ENCODE data around the gene GBP4.

Gene GBP4

GRCh38 chr1:89191314-89191713 lies 7.4 kb downstream of the GBP4 start:
- Histone ChIP-seq H3K9ac (ENCODE audit: low read depth, low read length) (no peak overlapping the region), H3K9me3 (ENCODE audit: control insufficient read depth, insufficient read depth, low read length) (no peaks in the 10 kb centered on the region), H3K36me3 (ENCODE audit: insufficient read depth, low read length) (no peaks in the 10 kb centered on the region), H3K4me1 (ENCODE audit: insufficient read depth, low read length) (no peaks in the 10 kb centered on the region)

- Histone ChIP-seq H3K9me3 (ENCODE audit: control insufficient read depth, insufficient read depth, low read length) (no peaks in the 10 kb centered on the region), H3K4me1 (ENCODE audit: insufficient read depth, low read length) (no peaks in the 10 kb centered on the region), H3K9ac (ENCODE audit: low read depth, low read length) (no peak overlapping the region), H3K36me3 (ENCODE audit: insufficient read depth, low read length) (no peaks in the 10 kb centered on the region)
Observed at GRCh38 chr1:89190017-89190416, 8.7 kb downstream of the GBP4 start.

- no peaks in the 10 kb centered on the region for H3K36me3 ChIP-seq (ENCODE audit: insufficient read depth, low read length)
- no peaks in the 10 kb centered on the region for H3K9me3 ChIP-seq (ENCODE audit: control insufficient read depth, insufficient read depth, low read length)
- H3K9ac ChIP-seq (ENCODE audit: low read depth, low read length), result no peak overlapping the region
- H3K4me1 ChIP-seq (ENCODE audit: insufficient read depth, low read length), result no peaks in the 10 kb centered on the region
Observed at GRCh38 chr1:89179343-89179742, 19.4 kb downstream of the GBP4 start.

GRCh38 chr1:89176971-89177370 lies 21.8 kb downstream of the GBP4 start:
- Histone ChIP-seq H3K9ac (ENCODE audit: low read depth, low read length) (no peak overlapping the region), H3K9me3 (ENCODE audit: control insufficient read depth, insufficient read depth, low read length) (no peaks in the 10 kb centered on the region), H3K36me3 (ENCODE audit: insufficient read depth, low read length) (no peaks in the 10 kb centered on the region)

GRCh38 chr1:89175601-89176256 lies 23.0 kb downstream of the GBP4 start, which contains the start of gene GBP7:
Gene GBP7 (minus strand): TSS chr1:89176003. CDS start chr1:89171935, 4,068 bp downstream.
- H3K9me3 ChIP-seq (ENCODE audit: control insufficient read depth, insufficient read depth, low read length), result no peaks in the 10 kb centered on the region
- no peaks in the 10 kb centered on the region for H3K36me3 ChIP-seq (ENCODE audit: insufficient read depth, low read length)
- no peak within 1 kb of the TSS for H3K9ac ChIP-seq (ENCODE audit: low read depth, low read length)
- no peaks in the 10 kb centered on the region for H3K4me1 ChIP-seq (ENCODE audit: insufficient read depth, low read length)

More at GRCh38 chr1:89176971-89177370, 21.8 kb downstream of the GBP4 start:
- H3K4me1 ChIP-seq (ENCODE audit: insufficient read depth, low read length), result no peaks in the 10 kb centered on the region

- no peaks in the 10 kb centered on the region for H3K4me1 ChIP-seq (ENCODE audit: insufficient read depth, low read length)
- no peak overlapping the region for H3K9ac ChIP-seq (ENCODE audit: low read depth, low read length)
- no peaks in the 10 kb centered on the region for H3K36me3 ChIP-seq (ENCODE audit: insufficient read depth, low read length)
- no peaks in the 10 kb centered on the region for H3K9me3 ChIP-seq (ENCODE audit: control insufficient read depth, insufficient read depth, low read length)
Observed at GRCh38 chr1:89174491-89174890, 24.3 kb downstream of the GBP4 start.

- no peaks in the 10 kb centered on the region for H3K4me1 ChIP-seq (ENCODE audit: insufficient read depth, low read length)
- H3K9me3 ChIP-seq (ENCODE audit: control insufficient read depth, insufficient read depth, low read length), result no peaks in the 10 kb centered on the region
- H3K9ac ChIP-seq (ENCODE audit: low read depth, low read length), result no peak overlapping the region
- H3K36me3 ChIP-seq (ENCODE audit: insufficient read depth, low read length), result no peaks in the 10 kb centered on the region
Observed at GRCh38 chr1:89172468-89173143, 26.1 kb downstream of the GBP4 start.

- Histone ChIP-seq H3K36me3 (ENCODE audit: insufficient read depth, low read length) (no peaks in the 10 kb centered on the region), H3K9me3 (ENCODE audit: control insufficient read depth, insufficient read depth, low read length) (no peaks in the 10 kb centered on the region), H3K4me1 (ENCODE audit: insufficient read depth, low read length) (no peaks in the 10 kb centered on the region), H3K9ac (ENCODE audit: low read depth, low read length) (no peak overlapping the region)
Observed at GRCh38 chr1:89171067-89171438, 27.7 kb downstream of the GBP4 start.

- H3K36me3 ChIP-seq (ENCODE audit: insufficient read depth, low read length), result no peaks in the 10 kb centered on the region
Observed at GRCh38 chr1:89170170-89171066, 28.3 kb downstream of the GBP4 start.

GRCh38 chr1:89169166-89169565 lies 29.6 kb downstream of the GBP4 start:
- Histone ChIP-seq H3K9ac (ENCODE audit: low read depth, low read length) (no peak overlapping the region), H3K36me3 (ENCODE audit: insufficient read depth, low read length) (no peaks in the 10 kb centered on the region), H3K9me3 (ENCODE audit: control insufficient read depth, insufficient read depth, low read length) (no peaks in the 10 kb centered on the region), H3K4me1 (ENCODE audit: insufficient read depth, low read length) (no peaks in the 10 kb centered on the region)

More at GRCh38 chr1:89170170-89171066, 28.3 kb downstream of the GBP4 start:
- Histone ChIP-seq H3K9ac (ENCODE audit: low read depth, low read length) (no peak overlapping the region), H3K9me3 (ENCODE audit: control insufficient read depth, insufficient read depth, low read length) (no peaks in the 10 kb centered on the region), H3K4me1 (ENCODE audit: insufficient read depth, low read length) (no peaks in the 10 kb centered on the region)

- H3K36me3 ChIP-seq (ENCODE audit: insufficient read depth, low read length), result no peaks in the 10 kb centered on the region
- H3K4me1 ChIP-seq (ENCODE audit: insufficient read depth, low read length), result no peaks in the 10 kb centered on the region
- no peak overlapping the region for H3K9ac ChIP-seq (ENCODE audit: low read depth, low read length)
- no peaks in the 10 kb centered on the region for H3K9me3 ChIP-seq (ENCODE audit: control insufficient read depth, insufficient read depth, low read length)
Observed at GRCh38 chr1:89167590-89168230, 31.0 kb downstream of the GBP4 start.

GRCh38 chr1:89166705-89167104 lies 32.0 kb downstream of the GBP4 start:
- Histone ChIP-seq H3K9ac (ENCODE audit: low read depth, low read length) (no peak overlapping the region), H3K9me3 (ENCODE audit: control insufficient read depth, insufficient read depth, low read length) (no peaks in the 10 kb centered on the region), H3K36me3 (ENCODE audit: insufficient read depth, low read length) (no peaks in the 10 kb centered on the region), H3K4me1 (ENCODE audit: insufficient read depth, low read length) (no peaks in the 10 kb centered on the region)

GRCh38 chr1:89165811-89166210 lies 32.9 kb downstream of the GBP4 start:
- Histone ChIP-seq H3K9me3 (ENCODE audit: control insufficient read depth, insufficient read depth, low read length) (no peaks in the 10 kb centered on the region), H3K36me3 (ENCODE audit: insufficient read depth, low read length) (no peaks in the 10 kb centered on the region), H3K9ac (ENCODE audit: low read depth, low read length) (no peak overlapping the region), H3K4me1 (ENCODE audit: insufficient read depth, low read length) (no peaks in the 10 kb centered on the region)

GRCh38 chr1:89151047-89151446 lies 47.7 kb downstream of the GBP4 start:
- no peaks in the 10 kb centered on the region for H3K4me1 ChIP-seq (ENCODE audit: insufficient read depth, low read length)
- H3K36me3 ChIP-seq (ENCODE audit: insufficient read depth, low read length), result no peaks in the 10 kb centered on the region
- H3K9me3 ChIP-seq (ENCODE audit: control insufficient read depth, insufficient read depth, low read length), result no peaks in the 10 kb centered on the region
- H3K9ac ChIP-seq (ENCODE audit: low read depth, low read length), result no peak overlapping the region

Measured in ES-I3 (cell line).